Endothelial cell of umbilical vein (primary cell): ENCODE data around the gene RPUSD4. TPM values are rescaled to one million over a fixed set of nuclear protein-coding genes. Genes with fewer than 3 reads are reported as not detected.
A peak's percentile ranks its signal among the peaks of the same experiment; 100 is the strongest.

ENCODE experiments used
- BruUV-seq: library from RNA; stranded (reverse); fragments of 400-500 nt; replicated peaks from 2 replicates; lab custom pipeline; 2021; lab: Mats Ljungman, UMichigan
- CTCF ChIA-PET: fragments of 300-600, 350-600 bp; sonication (Branson Sonifier 250); formaldehyde crosslinking; loops from one replicate; lab custom pipeline; 2021; ENCODE audit warnings: antibody characterized with exemption, inconsistent platforms; lab: Charles Lee
- POLR2A ChIA-PET: fragments of 300-600, 350-600 bp; sonication (Branson Sonifier 250); formaldehyde crosslinking; loops from one replicate; lab custom pipeline; 2021; ENCODE audit warnings: antibody characterized with exemption, inconsistent platforms; lab: Charles Lee
- DNase-seq: peaks from one replicate; pipeline ENCODE4 v3.0.0-alpha.2; 2011; ENCODE audit warnings: low read depth, low spot score
- FAIRE-seq: peaks from 2 replicates; lab custom pipeline; 2011; peaks lifted over from hg19 to GRCh38; lab: Jason Lieb, UNC
- H2AFZ ChIP-seq: 2 replicates; pipeline ENCODE4 v1.6.0; 2012; ENCODE audit warnings: low read depth, low read length, control low read depth, inconsistent platforms
- H3K27ac ChIP-seq: 2 replicates; pipeline ENCODE4 v1.5.1; 2011; ENCODE audit warnings: low read depth, mild to moderate bottlenecking, control low read depth, low read length, moderate library complexity; ENCODE audit not compliant: insufficient read depth
- H3K27me3 ChIP-seq, 2 experiments: 2 replicates each; pipeline versions ENCODE4 v1.6.0 to v1.6.1; 2011; ENCODE audit warnings: low read length in 2 of 2, mixed read lengths in 1 of 2; ENCODE audit not compliant: control insufficient read depth in 2 of 2, insufficient read depth in 2 of 2
- H3K36me3 ChIP-seq, 2 experiments: 2 replicates in 1 of 2; 3 replicates in 1 of 2; pipeline ENCODE4 v1.5.1; 2011; ENCODE audit warnings: low read length in 2 of 2, mild to moderate bottlenecking in 1 of 2, moderate library complexity in 1 of 2; ENCODE audit not compliant: control insufficient read depth in 2 of 2, insufficient read depth in 2 of 2; ENCODE audit errors: extremely low read depth in 1 of 2
- H3K4me1 ChIP-seq: 3 replicates; pipeline ENCODE4 v1.5.1; 2011; ENCODE audit warnings: mild to moderate bottlenecking, low read length; ENCODE audit not compliant: control insufficient read depth, insufficient read depth; ENCODE audit errors: extremely low read depth
- H3K4me2 ChIP-seq: 2 replicates; pipeline ENCODE4 v1.6.1; 2011; ENCODE audit warnings: low read length, control low read depth, mixed read lengths; ENCODE audit not compliant: insufficient read depth
- H3K4me3 ChIP-seq, 3 experiments: fragments of 200-600 bp in 1 of 3; sonication (generic), shearing (Covaris generic) in 1 of 3; replicated peaks in 1 of 3; 2 replicates each; pipeline ENCODE4 v1.5.1; 2011 to 2016; ENCODE audit warnings: control low read depth in 3 of 3, low read length in 3 of 3, mild to moderate bottlenecking in 2 of 3, inconsistent platforms in 1 of 3, low read depth in 1 of 3, moderate library complexity in 1 of 3; ENCODE audit not compliant: insufficient read depth in 1 of 3
- H3K79me2 ChIP-seq: 2 replicates; pipeline ENCODE4 v1.6.0; 2012; ENCODE audit warnings: low read length, inconsistent platforms; ENCODE audit not compliant: control insufficient read depth, insufficient read depth
- H3K9ac ChIP-seq: replicated peaks from 2 replicates; pipeline ENCODE3; 2011; ENCODE audit warnings: low read length, control low read depth; ENCODE audit not compliant: insufficient read depth; ENCODE audit errors: extremely low read depth
- H3K9me1 ChIP-seq: replicated peaks from 3 replicates; pipeline ENCODE4 v1.6.0; 2011; ENCODE audit warnings: mild to moderate bottlenecking, low read length; ENCODE audit not compliant: control insufficient read depth, insufficient read depth; ENCODE audit errors: extremely low read depth
- H3K9me3 ChIP-seq: replicated peaks from 2 replicates; pipeline ENCODE4 v1.5.1; 2012; ENCODE audit warnings: low read length, inconsistent platforms; ENCODE audit not compliant: control insufficient read depth, insufficient read depth
- H4K20me1 ChIP-seq: replicated peaks from 2 replicates; pipeline ENCODE3; 2011; ENCODE audit warnings: mild to moderate bottlenecking, low read length; ENCODE audit not compliant: control insufficient read depth, insufficient read depth; ENCODE audit errors: extremely low read depth
- EZH2 ChIP-seq: IDR thresholded peaks from 2 replicates; pipeline ENCODE4 v1.6.1; 2012; ENCODE audit warnings: borderline replicate concordance, low read depth, mild to moderate bottlenecking, moderate library complexity, low read length, inconsistent platforms; ENCODE audit not compliant: severe bottlenecking
- FOS ChIP-seq: IDR thresholded peaks from 2 replicates; pipeline ENCODE4 v1.6.1; 2011; ENCODE audit warnings: mild to moderate bottlenecking, low read length, moderate library complexity, borderline replicate concordance; ENCODE audit not compliant: insufficient read depth
- GATA2 ChIP-seq: IDR thresholded peaks from 2 replicates; pipeline ENCODE4 v1.7.0; 2011; ENCODE audit warnings: low read depth, mild to moderate bottlenecking, moderate library complexity, mixed read lengths, low read length; ENCODE audit not compliant: insufficient read length, insufficient read depth
- JUN ChIP-seq: IDR thresholded peaks from 2 replicates; pipeline ENCODE4 v1.6.1; 2011; ENCODE audit warnings: borderline replicate concordance, low read depth; ENCODE audit not compliant: insufficient read length, insufficient read depth
- MAX ChIP-seq: IDR thresholded peaks from 2 replicates; pipeline ENCODE4 v1.6.1; 2011; ENCODE audit not compliant: insufficient read depth, insufficient read length
- POLR2AphosphoS5 ChIP-seq: IDR thresholded peaks from 2 replicates; pipeline ENCODE4 v1.6.1; 2012; ENCODE audit warnings: low read depth, mild to moderate bottlenecking, control low read depth, low read length, moderate library complexity; ENCODE audit not compliant: insufficient read depth
- dilution Hi-C: fragments of 300-500 bp; cut with MboI; formaldehyde crosslinking; loops from one replicate; pipeline ENCODE4 v1.15.0; 2019; ENCODE audit warnings: low sequenced_read_pairs; ENCODE audit not compliant: extremely low pct_ligation_motif_present
- intact Hi-C: fragments of 100-400 bp; cut with micrococcal nuclease; formaldehyde crosslinking; loops from one replicate; pipeline ENCODE4 v1.10.0; 2022
- polyA plus RNA-seq, 4 experiments: library from polyadenylated mRNA; depleted of rRNA in 3 of 4; stranded (reverse) in 3 of 4; unstranded in 1 of 4; fragments of >200 nt; gene quantifications; 2 replicates each; pipeline versions ENCODE4 v1.2.1 to v1.2.3, GENCODE V29; 2011 to 2012; ENCODE audit warnings: missing spikeins in 1 of 4
- total RNA-seq: library from RNA; stranded (reverse); gene quantifications from 2 replicates; pipeline ENCODE4 v1.2.3, GENCODE V29; 2021

The RPUSD4 gene
- total and polyA plus RNA-seq, 2 donors (not counting 3 experiments of a cell fraction or from before 2014, with no cell fraction given) = 37.8 to 40.8 TPM

- Histone ChIP-seq H3K4me2 (peak overlapping the region; percentile 51), H3K4me3 (peak overlapping the region; percentile 65 to 73 (median 72)), H3K4me1 (peaks cover 17% of the 10 kb centered on the region), H2AFZ (peak overlapping the region; percentile 46), H3K27me3 (no peaks in the 10 kb centered on the region), H3K9me3 (no peaks in the 10 kb centered on the region), H3K9ac (peak overlapping the region; percentile 80), H3K27ac (peak overlapping the region; percentile 20), H3K9me1 (no peaks in the 10 kb centered on the region), H3K36me3 (peaks cover 0 to 3% of the 10 kb centered on the region in 2 experiments), H3K79me2 (peaks cover 52% of the 10 kb centered on the region), H4K20me1 (peaks cover 3% of the 10 kb centered on the region)
- FAIRE-seq (no peak), DNase-seq (peak; percentile 18)
- BruUV-seq = TSS peak; percentile 68
- POLR2A ChIA-PET = no interaction called here
- no peak for TF ChIP-seq FOS
- TF ChIP-seq GATA2 = no peak
- no peak for TF ChIP-seq EZH2
- no peak for TF ChIP-seq MAX
- TF ChIP-seq POLR2AphosphoS5 = no peak
- no peak for TF ChIP-seq JUN
- CTCF ChIA-PET = interaction anchor here (0.8 to 2.4 kb wide), 7 partner anchors 13 to 309 kb away, joined by 3 to 10 read pairs (median 4); partner anchors contain the start of genes FOXRED1, PUS3 and SRPRA
- dilution Hi-C loops (no loop called here), intact Hi-C loops (loop anchor here (5.0 kb wide), 1 partner anchor 135 kb away; no protein-coding TSS in a partner anchor)
Measured at GRCh38 chr11:126212089-126212660, 725 bp upstream of the RPUSD4 start.
